ENCODE measurements around the gene NDUFB1.
A peak's percentile ranks its signal among the peaks of the same experiment; 100 is the strongest.

The NDUFB1 gene

DNA sequence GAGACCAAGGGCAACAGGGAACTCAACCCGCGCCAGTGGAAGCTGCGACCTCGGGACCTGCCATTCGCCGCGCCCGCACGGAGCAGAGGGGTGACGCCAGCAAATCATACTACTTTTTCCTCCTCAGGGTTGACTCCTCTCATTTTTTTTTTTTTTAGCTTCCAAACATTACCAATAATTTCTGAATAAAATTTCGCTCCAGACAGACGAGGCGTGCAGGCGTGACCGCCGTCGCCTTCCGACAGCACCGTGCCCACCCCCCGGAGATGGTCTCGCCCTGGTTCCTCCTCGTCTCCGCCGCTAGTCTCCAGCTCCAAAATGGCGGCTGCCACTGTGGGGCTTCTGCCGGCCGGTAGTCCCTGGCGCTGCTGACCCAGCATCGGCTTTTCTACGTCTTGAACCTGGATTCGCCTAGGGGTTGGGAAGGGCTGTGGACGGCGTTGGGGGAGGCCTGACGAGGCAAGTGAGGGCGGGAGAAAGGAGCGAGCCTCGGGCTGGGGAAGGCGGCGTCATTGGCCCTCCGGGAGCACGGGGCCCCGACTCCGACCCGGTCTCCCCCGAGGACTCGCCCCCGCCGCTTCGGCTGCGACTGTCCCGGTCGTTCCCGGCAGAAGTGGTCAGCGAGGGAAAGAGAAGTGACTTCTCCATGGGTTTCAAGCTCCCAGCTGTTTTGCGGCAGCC is at the start of gene NDUFB1, which contains the start of gene CPSF2:
TSS of gene NDUFB1 (minus strand) at position 37 of the 681 bp plus-strand sequence. CDS start 4,069 bp downstream, outside the sequence.
TSS of gene CPSF2 (plus strand) at position 300 of the 681 bp plus-strand sequence. CDS start 9,016 bp downstream, outside the sequence.
- H3K9me3 ChIP-seq (ENCODE audit: control insufficient read depth, low read depth, low read length) = no peaks in the 10 kb centered on the region
- peak within 1 kb of the TSS; percentile 96 for H3K27ac ChIP-seq (ENCODE audit: low read length)
- H3K36me3 ChIP-seq (ENCODE audit: control insufficient read depth, low read depth, low read length) = peaks cover 23% of the 10 kb centered on the region
- peak within 1 kb of the TSS; percentile 84 for H3K4me3 ChIP-seq (ENCODE audit: low read length)
- H3K4me1 ChIP-seq (ENCODE audit: control insufficient read depth, low read depth, low read length) = no peaks in the 10 kb centered on the region
- H3K9ac ChIP-seq (ENCODE audit: low read length) = peak within 1 kb of the TSS; percentile 99
- H3K27me3 ChIP-seq (ENCODE audit: control insufficient read depth, insufficient read depth, low read length) = no peaks in the 10 kb centered on the region

DNA sequence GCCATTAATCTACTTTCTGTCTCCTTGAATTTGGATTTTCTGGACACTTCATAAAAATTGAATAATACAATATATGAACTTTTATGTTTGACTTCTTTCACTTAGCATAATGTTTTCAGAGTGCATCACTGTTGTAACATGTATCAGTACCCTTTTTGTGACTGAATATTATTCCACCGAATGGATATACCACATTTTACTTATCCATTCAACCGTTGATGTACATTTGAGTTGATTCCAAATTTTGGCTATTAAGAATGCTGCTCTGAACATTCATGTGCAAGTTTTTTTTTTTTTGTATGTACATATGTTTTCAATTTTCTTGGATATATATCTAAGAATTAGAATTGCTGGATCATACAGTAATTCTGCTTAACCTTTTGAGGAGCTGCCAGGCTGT is 43.5 kb upstream of the NDUFB1 start:
- H3K36me3 ChIP-seq (ENCODE audit: control insufficient read depth, low read depth, low read length) = peaks cover 48% of the 10 kb centered on the region
- no peaks in the 10 kb centered on the region for H3K27me3 ChIP-seq (ENCODE audit: control insufficient read depth, insufficient read depth, low read length)
- no peak overlapping the region for H3K4me3 ChIP-seq (ENCODE audit: low read length)
- H3K27ac ChIP-seq (ENCODE audit: low read length) = no peak overlapping the region
- no peak overlapping the region for H3K9ac ChIP-seq (ENCODE audit: low read length)
- no peaks in the 10 kb centered on the region for H3K4me1 ChIP-seq (ENCODE audit: control insufficient read depth, low read depth, low read length)
- peaks cover 6% of the 10 kb centered on the region for H3K9me3 ChIP-seq (ENCODE audit: control insufficient read depth, low read depth, low read length)

DNA sequence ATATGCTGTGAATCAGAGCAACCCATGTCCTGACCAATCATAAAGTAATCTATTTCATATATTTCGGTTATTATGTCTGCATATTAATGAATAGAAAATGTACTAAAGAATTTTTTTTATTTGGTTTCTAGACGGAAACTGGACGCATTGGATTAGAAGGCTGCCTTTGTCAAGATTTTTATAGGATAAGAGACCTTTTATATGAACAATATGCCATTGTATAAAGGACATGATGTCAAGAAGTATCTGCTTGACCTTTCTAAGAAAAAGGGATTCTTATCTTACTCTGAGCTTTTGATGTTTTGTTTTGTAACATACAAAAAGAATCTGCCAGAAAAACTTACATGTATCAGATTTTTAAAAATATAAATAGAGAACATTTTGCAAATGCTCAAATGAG is 40.0 kb upstream of the NDUFB1 start:
- H3K36me3 ChIP-seq (ENCODE audit: control insufficient read depth, low read depth, low read length) = peaks cover 81% of the 10 kb centered on the region
- no peaks in the 10 kb centered on the region for H3K4me1 ChIP-seq (ENCODE audit: control insufficient read depth, low read depth, low read length)
- no peak overlapping the region for H3K4me3 ChIP-seq (ENCODE audit: low read length)
- no peaks in the 10 kb centered on the region for H3K27me3 ChIP-seq (ENCODE audit: control insufficient read depth, insufficient read depth, low read length)
- H3K9ac ChIP-seq (ENCODE audit: low read length) = no peak overlapping the region
- H3K27ac ChIP-seq (ENCODE audit: low read length) = no peak overlapping the region
- H3K9me3 ChIP-seq (ENCODE audit: control insufficient read depth, low read depth, low read length) = peaks cover 6% of the 10 kb centered on the region

DNA sequence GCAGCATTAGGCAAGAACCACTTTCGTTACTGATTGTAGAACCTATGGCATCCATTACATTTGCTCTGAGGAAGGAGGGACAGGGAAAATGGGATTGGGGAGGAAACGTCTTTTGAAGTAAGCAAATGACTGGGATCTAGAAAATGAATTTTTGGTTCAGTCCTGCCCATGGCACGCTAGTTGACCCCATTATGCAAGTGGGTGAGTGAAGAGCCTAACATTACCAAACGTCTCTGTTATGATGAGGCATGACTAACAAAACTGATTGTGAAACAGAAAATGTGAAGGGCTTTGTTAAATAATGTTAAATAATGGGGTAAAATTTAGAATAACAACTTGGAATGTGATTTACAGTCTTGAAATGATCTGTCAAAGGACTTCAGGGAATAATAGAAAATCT is 39.1 kb upstream of the NDUFB1 start:
- H3K4me3 ChIP-seq (ENCODE audit: low read length) = no peak overlapping the region
- no peaks in the 10 kb centered on the region for H3K27me3 ChIP-seq (ENCODE audit: control insufficient read depth, insufficient read depth, low read length)
- no peak overlapping the region for H3K9ac ChIP-seq (ENCODE audit: low read length)
- no peaks in the 10 kb centered on the region for H3K4me1 ChIP-seq (ENCODE audit: control insufficient read depth, low read depth, low read length)
- peaks cover 6% of the 10 kb centered on the region for H3K9me3 ChIP-seq (ENCODE audit: control insufficient read depth, low read depth, low read length)
- H3K36me3 ChIP-seq (ENCODE audit: control insufficient read depth, low read depth, low read length) = peaks cover 90% of the 10 kb centered on the region
- H3K27ac ChIP-seq (ENCODE audit: low read length) = no peak overlapping the region

DNA sequence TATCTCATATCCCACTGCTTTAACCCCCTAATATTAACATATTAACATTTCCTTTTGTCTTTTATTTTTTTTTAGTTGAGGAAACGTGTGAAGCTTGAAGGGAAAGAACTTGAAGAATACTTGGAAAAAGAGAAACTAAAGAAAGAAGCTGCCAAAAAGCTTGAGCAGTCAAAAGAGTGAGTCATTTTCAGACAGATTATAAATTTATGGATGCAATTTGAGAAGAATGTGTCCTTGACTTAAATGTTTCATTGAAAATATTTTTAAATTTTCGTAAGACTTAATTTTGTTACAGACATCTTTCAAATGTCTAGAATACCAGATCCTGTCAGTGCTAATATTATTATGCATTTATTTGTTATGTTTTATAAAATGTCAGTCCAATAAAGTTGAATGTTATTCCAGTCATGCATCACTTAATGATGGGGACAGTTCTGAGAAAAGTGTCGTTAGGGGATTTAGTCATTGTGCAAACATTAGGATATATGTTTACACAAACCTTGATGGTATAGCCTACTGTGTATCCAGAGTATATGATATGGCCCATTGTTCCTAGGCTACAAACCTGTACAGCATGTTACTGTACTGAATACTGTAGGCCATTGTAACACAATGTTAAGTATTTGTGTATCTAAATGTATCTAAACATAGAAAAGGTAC is 32.9 kb upstream of the NDUFB1 start:
- Histone ChIP-seq H3K27ac (ENCODE audit: low read length) (no peak overlapping the region), H3K27me3 (ENCODE audit: control insufficient read depth, insufficient read depth, low read length) (no peaks in the 10 kb centered on the region), H3K4me3 (ENCODE audit: low read length) (no peak overlapping the region), H3K4me1 (ENCODE audit: control insufficient read depth, low read depth, low read length) (no peaks in the 10 kb centered on the region), H3K36me3 (ENCODE audit: control insufficient read depth, low read depth, low read length) (peaks cover 56% of the 10 kb centered on the region), H3K9ac (ENCODE audit: low read length) (no peak overlapping the region), H3K9me3 (ENCODE audit: control insufficient read depth, low read depth, low read length) (no peaks in the 10 kb centered on the region)

DNA sequence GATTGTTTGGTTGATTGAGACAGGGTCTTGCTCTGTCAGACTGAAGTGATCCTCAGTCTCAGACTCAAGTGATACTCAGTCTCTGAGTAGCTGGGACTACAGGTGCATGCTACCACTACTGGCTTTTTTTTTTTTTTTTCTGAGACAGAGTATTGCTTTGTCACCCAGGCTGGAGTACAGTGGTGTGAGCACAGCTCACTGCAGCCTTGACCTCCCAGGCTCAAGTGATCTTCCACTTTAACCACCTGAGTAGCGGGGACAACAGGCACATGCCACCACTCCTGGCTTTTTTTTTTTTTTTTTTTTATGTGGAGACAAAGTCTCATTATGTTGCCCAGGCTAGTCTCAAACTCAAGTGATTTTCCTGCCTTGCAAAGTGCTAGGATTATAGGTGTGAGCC is 32.1 kb upstream of the NDUFB1 start:
- H3K9me3 ChIP-seq (ENCODE audit: control insufficient read depth, low read depth, low read length) = no peaks in the 10 kb centered on the region
- H3K4me1 ChIP-seq (ENCODE audit: control insufficient read depth, low read depth, low read length) = no peaks in the 10 kb centered on the region
- H3K36me3 ChIP-seq (ENCODE audit: control insufficient read depth, low read depth, low read length) = peaks cover 54% of the 10 kb centered on the region
- H3K27me3 ChIP-seq (ENCODE audit: control insufficient read depth, insufficient read depth, low read length) = no peaks in the 10 kb centered on the region
- H3K9ac ChIP-seq (ENCODE audit: low read length) = no peak overlapping the region
- no peak overlapping the region for H3K4me3 ChIP-seq (ENCODE audit: low read length)
- no peak overlapping the region for H3K27ac ChIP-seq (ENCODE audit: low read length)

DNA sequence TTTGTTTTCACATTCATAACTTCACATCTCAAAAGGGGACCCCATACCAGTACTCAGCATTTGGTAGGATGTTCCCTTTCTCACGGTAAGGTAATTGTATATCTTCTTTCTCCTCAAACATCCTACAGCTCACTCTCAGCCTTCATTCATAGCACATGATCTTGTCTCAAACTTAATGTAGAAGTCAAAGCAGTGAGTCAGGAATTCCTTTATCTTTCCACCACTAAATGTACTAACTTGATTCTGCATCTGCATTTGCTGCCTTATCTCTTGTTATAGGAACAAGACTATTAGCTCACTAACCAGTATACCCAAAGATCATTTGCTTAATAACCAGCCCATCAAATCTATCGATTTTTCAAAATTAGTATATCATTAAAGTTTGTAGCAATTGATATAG is 23.2 kb upstream of the NDUFB1 start:
- Histone ChIP-seq H3K27ac (ENCODE audit: low read length) (no peak overlapping the region), H3K9me3 (ENCODE audit: control insufficient read depth, low read depth, low read length) (no peaks in the 10 kb centered on the region), H3K36me3 (ENCODE audit: control insufficient read depth, low read depth, low read length) (peaks cover 79% of the 10 kb centered on the region), H3K27me3 (ENCODE audit: control insufficient read depth, insufficient read depth, low read length) (no peaks in the 10 kb centered on the region), H3K4me3 (ENCODE audit: low read length) (no peak overlapping the region), H3K9ac (ENCODE audit: low read length) (no peak overlapping the region), H3K4me1 (ENCODE audit: control insufficient read depth, low read depth, low read length) (no peaks in the 10 kb centered on the region)

DNA sequence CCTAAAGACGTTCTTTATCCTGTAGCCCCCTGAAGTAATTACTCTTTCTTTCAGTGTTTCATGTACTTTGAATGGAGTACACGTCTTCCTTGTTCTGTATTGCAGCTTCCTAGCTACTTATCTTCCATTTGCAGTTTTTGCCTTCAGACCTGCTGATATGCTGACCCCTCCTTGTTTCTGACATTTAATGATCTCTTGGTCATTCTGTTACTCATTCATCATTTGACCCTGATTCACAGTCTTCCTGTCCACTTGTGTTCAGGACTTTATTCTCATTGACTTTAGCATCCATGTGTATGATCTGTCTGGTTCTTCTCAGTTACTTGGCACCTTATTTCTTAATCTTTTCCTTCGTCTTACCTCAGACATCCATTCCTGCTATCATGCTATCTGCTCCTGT is 22.5 kb upstream of the NDUFB1 start:
- no peaks in the 10 kb centered on the region for H3K9me3 ChIP-seq (ENCODE audit: control insufficient read depth, low read depth, low read length)
- no peak overlapping the region for H3K9ac ChIP-seq (ENCODE audit: low read length)
- no peaks in the 10 kb centered on the region for H3K27me3 ChIP-seq (ENCODE audit: control insufficient read depth, insufficient read depth, low read length)
- H3K27ac ChIP-seq (ENCODE audit: low read length) = no peak overlapping the region
- H3K4me1 ChIP-seq (ENCODE audit: control insufficient read depth, low read depth, low read length) = no peaks in the 10 kb centered on the region
- H3K36me3 ChIP-seq (ENCODE audit: control insufficient read depth, low read depth, low read length) = peaks cover 76% of the 10 kb centered on the region
- H3K4me3 ChIP-seq (ENCODE audit: low read length) = no peak overlapping the region

DNA sequence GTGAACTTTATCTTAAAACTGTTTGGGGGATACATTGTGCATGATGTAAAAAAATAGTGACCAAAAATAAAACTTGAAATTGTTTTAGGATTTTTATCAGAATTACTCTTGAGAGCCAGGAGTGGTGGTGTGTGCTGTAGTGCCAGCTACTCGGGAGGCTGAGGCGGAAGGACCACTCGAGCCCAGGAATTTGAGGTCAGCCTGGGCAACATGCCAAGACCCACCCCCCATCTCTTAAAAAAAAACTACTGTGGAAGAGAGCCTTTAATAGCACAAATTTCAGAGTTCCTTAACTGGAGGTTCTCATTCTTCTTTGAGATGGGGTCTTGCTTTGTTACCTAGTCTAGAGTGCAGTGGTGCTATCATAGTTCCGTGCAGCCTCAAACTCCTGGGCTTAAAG is 21.8 kb upstream of the NDUFB1 start:
- Histone ChIP-seq H3K27me3 (ENCODE audit: control insufficient read depth, insufficient read depth, low read length) (no peaks in the 10 kb centered on the region), H3K4me1 (ENCODE audit: control insufficient read depth, low read depth, low read length) (no peaks in the 10 kb centered on the region), H3K4me3 (ENCODE audit: low read length) (no peak overlapping the region), H3K27ac (ENCODE audit: low read length) (no peak overlapping the region), H3K9me3 (ENCODE audit: control insufficient read depth, low read depth, low read length) (no peaks in the 10 kb centered on the region), H3K9ac (ENCODE audit: low read length) (no peak overlapping the region), H3K36me3 (ENCODE audit: control insufficient read depth, low read depth, low read length) (peaks cover 80% of the 10 kb centered on the region)

DNA sequence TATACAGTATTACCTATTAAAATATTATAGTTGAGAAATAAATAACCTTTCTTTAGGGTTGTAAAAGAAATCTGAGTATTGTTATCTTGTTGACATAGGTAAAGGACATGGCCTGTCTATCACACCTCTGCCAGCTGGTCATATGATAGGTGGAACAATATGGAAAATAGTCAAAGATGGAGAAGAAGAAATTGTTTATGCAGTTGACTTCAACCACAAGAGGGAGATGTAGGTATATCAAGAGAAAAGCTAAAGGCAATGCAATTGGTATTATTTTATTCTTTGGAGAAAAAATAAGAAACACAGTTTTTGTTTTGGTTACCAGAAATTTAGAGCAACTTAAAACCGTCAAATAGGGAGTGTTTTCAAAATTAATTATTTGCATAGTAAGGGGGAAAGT is 13.8 kb upstream of the NDUFB1 start:
- peaks cover 71% of the 10 kb centered on the region for H3K36me3 ChIP-seq (ENCODE audit: control insufficient read depth, low read depth, low read length)
- H3K4me1 ChIP-seq (ENCODE audit: control insufficient read depth, low read depth, low read length) = no peaks in the 10 kb centered on the region
- no peak overlapping the region for H3K27ac ChIP-seq (ENCODE audit: low read length)

DNA sequence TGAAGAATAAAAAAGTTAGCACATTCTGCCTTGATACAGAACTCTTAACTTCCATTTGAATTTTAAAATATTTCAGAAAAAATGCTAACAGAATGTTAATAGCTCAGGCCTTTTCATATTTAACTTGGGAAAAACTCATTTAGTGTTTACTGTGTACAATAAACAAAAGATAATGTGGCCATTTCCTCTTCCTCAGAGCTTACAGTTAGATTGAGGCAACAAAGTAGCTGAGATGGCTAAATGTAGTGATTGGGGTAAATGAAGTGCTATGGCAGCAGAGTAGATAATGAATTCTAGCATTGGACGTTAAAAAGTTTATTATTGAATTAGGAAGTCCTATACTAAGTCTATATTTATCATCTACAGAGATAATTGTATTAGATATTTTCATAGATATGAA is 12.9 kb upstream of the NDUFB1 start:
- H3K9me3 ChIP-seq (ENCODE audit: control insufficient read depth, low read depth, low read length) = no peaks in the 10 kb centered on the region
- no peak overlapping the region for H3K4me3 ChIP-seq (ENCODE audit: low read length)
- no peak overlapping the region for H3K9ac ChIP-seq (ENCODE audit: low read length)
- H3K27ac ChIP-seq (ENCODE audit: low read length) = no peak overlapping the region
- no peaks in the 10 kb centered on the region for H3K4me1 ChIP-seq (ENCODE audit: control insufficient read depth, low read depth, low read length)
- peaks cover 77% of the 10 kb centered on the region for H3K36me3 ChIP-seq (ENCODE audit: control insufficient read depth, low read depth, low read length)
- H3K27me3 ChIP-seq (ENCODE audit: control insufficient read depth, insufficient read depth, low read length) = no peaks in the 10 kb centered on the region

More for the DNA sequence above, 13.8 kb upstream of the NDUFB1 start:
- Histone ChIP-seq H3K27me3 (ENCODE audit: control insufficient read depth, insufficient read depth, low read length) (no peaks in the 10 kb centered on the region), H3K9me3 (ENCODE audit: control insufficient read depth, low read depth, low read length) (no peaks in the 10 kb centered on the region), H3K4me3 (ENCODE audit: low read length) (no peak overlapping the region), H3K9ac (ENCODE audit: low read length) (no peak overlapping the region)

DNA sequence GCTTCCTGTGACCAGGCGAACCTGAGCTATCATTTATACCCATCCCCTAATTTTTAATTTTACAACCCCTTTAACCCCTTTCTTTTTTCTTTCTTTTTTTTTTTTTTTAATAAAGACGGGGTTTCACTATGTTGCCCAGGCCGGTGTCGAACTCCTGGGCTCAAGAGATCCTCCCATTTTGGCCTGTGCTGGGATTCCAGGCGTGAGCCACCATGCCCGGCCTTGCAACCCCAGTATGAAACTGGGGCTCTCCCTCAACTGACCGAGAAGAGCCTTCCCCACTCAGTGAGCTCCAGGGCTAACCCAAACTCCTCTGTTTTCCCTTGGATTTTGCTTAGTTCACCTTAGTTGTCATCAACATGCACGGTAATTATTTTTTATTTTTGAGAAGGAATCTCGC is 1.3 kb upstream of the NDUFB1 start:
- Histone ChIP-seq H3K9ac (ENCODE audit: low read length) (peak overlapping the region; percentile 99), H3K27ac (ENCODE audit: low read length) (peak overlapping the region; percentile 96), H3K36me3 (ENCODE audit: control insufficient read depth, low read depth, low read length) (peaks cover 25% of the 10 kb centered on the region), H3K9me3 (ENCODE audit: control insufficient read depth, low read depth, low read length) (no peaks in the 10 kb centered on the region), H3K27me3 (ENCODE audit: control insufficient read depth, insufficient read depth, low read length) (no peaks in the 10 kb centered on the region), H3K4me1 (ENCODE audit: control insufficient read depth, low read depth, low read length) (no peaks in the 10 kb centered on the region), H3K4me3 (ENCODE audit: low read length) (peak overlapping the region; percentile 84)
